ENCODE measurements around the gene IRF2BP2. TPM values are rescaled to one million over a fixed set of nuclear protein-coding genes. Genes with fewer than 3 reads are reported as not detected.

Gene IRF2BP2
- total RNA-seq, 1 donor from 2014 or later = 158 TPM

DNA sequence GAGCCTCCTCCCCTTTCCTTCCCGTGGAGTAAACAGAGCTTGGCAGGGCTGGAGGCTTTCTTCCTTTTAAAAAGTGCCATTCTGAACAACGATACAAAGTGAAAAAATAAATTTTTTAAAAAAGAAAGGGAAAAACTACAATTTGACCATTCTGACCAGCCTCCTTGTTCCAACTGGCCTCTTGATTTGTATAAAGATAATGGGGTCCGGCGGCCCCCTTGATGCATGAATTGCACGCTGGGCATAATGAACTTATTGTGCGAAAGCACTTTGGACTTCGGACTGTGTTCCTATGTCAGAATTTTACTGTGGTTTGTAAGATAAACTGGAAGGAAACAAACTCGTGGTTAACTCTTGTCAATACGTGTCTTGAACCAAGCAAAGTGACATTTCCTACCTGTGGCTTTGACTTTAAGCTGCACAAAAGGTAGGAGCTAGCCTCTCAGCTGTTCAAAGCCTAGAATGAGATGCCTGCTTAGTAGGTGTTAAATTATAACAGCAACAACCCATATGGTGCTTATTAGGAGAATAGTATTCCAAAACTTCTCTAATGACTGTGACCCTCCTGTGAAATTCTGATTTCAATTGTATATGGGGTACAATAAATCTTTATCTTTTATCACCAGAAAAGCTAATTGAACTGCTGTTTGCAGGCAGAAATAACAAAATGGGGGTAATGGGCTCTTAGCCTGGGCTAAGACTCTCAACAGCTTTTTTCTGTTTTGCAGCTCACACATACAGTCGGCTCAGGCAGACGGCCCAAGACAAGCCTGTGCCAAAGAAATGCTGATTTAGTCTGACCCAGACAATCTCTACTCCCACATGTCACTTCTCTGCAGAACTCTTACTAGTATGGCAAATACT, 9.3 kb downstream of the IRF2BP2 start:
- Mint-ChIP-seq H3K27me3 (ENCODE audit: unreplicated experiment) (peaks cover under 1% of the 10 kb centered on the region), H3K4me1 (ENCODE audit: unreplicated experiment) (peaks cover 44% of the 10 kb centered on the region), H3K36me3 (ENCODE audit: low read depth, unreplicated experiment) (peaks cover 24% of the 10 kb centered on the region), H3K9me3 (ENCODE audit: unreplicated experiment) (peaks cover 3% of the 10 kb centered on the region), H3K27ac (ENCODE audit: unreplicated experiment) (peak overlapping the region; percentile 75), H3K4me3 (ENCODE audit: unreplicated experiment) (peak overlapping the region; percentile 65)
- TF ChIP-seq, protein P1, sequence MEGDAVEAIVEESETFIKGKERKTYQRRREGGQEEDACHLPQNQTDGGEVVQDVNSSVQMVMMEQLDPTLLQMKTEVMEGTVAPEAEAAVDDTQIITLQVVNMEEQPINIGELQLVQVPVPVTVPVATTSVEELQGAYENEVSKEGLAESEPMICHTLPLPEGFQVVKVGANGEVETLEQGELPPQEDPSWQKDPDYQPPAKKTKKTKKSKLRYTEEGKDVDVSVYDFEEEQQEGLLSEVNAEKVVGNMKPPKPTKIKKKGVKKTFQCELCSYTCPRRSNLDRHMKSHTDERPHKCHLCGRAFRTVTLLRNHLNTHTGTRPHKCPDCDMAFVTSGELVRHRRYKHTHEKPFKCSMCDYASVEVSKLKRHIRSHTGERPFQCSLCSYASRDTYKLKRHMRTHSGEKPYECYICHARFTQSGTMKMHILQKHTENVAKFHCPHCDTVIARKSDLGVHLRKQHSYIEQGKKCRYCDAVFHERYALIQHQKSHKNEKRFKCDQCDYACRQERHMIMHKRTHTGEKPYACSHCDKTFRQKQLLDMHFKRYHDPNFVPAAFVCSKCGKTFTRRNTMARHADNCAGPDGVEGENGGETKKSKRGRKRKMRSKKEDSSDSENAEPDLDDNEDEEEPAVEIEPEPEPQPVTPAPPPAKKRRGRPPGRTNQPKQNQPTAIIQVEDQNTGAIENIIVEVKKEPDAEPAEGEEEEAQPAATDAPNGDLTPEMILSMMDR (IDR thresholded peaks at IDR 0.05; ENCODE audit: unreplicated experiment) = no peak
- no peak for DNase-seq (ENCODE audit: low spot score)

DNA sequence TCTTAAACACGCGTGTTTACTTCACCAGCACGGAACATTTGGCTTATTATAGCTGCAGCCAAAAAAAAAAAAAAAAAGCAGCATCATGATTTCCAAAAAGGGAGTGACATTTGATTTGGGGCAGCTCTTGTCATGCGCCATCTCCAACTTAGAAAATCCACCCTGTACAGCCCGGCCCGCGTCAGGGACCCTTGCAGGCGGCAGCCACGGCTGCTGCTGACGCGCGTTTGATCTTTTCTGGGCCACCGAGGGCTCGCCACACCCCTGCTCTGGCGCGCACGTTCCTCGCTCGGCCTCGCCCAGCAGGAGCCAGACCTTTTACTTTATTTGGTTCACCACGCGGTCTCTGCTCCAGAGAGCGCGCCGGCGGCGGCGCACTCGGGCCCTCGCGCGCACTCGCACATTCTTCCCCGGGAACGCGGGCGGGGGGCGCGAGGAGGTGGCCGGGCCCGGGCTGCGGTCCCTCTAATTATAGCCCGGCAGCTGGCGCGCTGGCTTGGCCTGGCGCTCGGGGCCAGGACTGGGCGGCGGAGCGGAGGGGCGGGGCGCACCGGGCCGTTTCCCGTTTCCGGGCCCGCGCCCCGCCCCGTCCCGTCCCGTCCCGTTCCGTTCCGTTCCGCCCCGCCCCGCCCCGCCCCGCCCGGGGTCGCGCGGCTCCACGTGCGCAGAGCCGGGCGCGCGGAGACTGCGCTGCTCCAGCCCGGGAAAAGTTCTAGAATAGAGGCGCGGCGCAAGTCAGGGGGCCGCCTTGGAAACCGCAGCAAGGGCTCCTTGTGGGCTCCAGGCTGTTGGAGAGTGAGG, 10.2 kb downstream of the IRF2BP2 start:
- DNase-seq (ENCODE audit: low spot score) = peak; percentile 84
- peaks cover 42% of the 10 kb centered on the region for H3K4me1 Mint-ChIP-seq (ENCODE audit: unreplicated experiment)

GRCh38 chr1:234598974-234599616, 10.9 kb downstream of the IRF2BP2 start:
- Mint-ChIP-seq H3K4me3 (ENCODE audit: unreplicated experiment) (peak overlapping the region; percentile 80), H3K36me3 (ENCODE audit: low read depth, unreplicated experiment) (peaks cover 20% of the 10 kb centered on the region), H3K27me3 (ENCODE audit: unreplicated experiment) (peaks cover 6% of the 10 kb centered on the region), H3K9me3 (ENCODE audit: unreplicated experiment) (peaks cover 11% of the 10 kb centered on the region), H3K27ac (ENCODE audit: unreplicated experiment) (peak overlapping the region; percentile 57), H3K4me1 (ENCODE audit: unreplicated experiment) (peaks cover 43% of the 10 kb centered on the region)
- TF ChIP-seq, protein P1 (IDR thresholded peaks at IDR 0.05; ENCODE audit: unreplicated experiment) = no peak
- no peak for DNase-seq (ENCODE audit: low spot score)

More for the DNA sequence above, 10.2 kb downstream of the IRF2BP2 start:
- Mint-ChIP-seq H3K9me3 (ENCODE audit: unreplicated experiment) (peaks cover 6% of the 10 kb centered on the region), H3K36me3 (ENCODE audit: low read depth, unreplicated experiment) (peaks cover 19% of the 10 kb centered on the region), H3K27me3 (ENCODE audit: unreplicated experiment) (peaks cover 5% of the 10 kb centered on the region), H3K27ac (ENCODE audit: unreplicated experiment) (peak overlapping the region; percentile 70), H3K4me3 (ENCODE audit: unreplicated experiment) (peak overlapping the region; percentile 80)
- TF ChIP-seq, protein P1 (IDR thresholded peaks at IDR 0.05; ENCODE audit: unreplicated experiment) = no peak

- no peak for DNase-seq (ENCODE audit: low spot score)
Measured at GRCh38 chr1:234597894-234598293, 12.1 kb downstream of the IRF2BP2 start.

More at GRCh38 chr1:234597894-234598293, 12.1 kb downstream of the IRF2BP2 start:
- Mint-ChIP-seq H3K27me3 (ENCODE audit: unreplicated experiment) (peaks cover 6% of the 10 kb centered on the region), H3K4me1 (ENCODE audit: unreplicated experiment) (peaks cover 37% of the 10 kb centered on the region), H3K4me3 (ENCODE audit: unreplicated experiment) (no peak overlapping the region), H3K27ac (ENCODE audit: unreplicated experiment) (no peak overlapping the region), H3K36me3 (ENCODE audit: low read depth, unreplicated experiment) (peaks cover 18% of the 10 kb centered on the region), H3K9me3 (ENCODE audit: unreplicated experiment) (peaks cover 11% of the 10 kb centered on the region)
- TF ChIP-seq, protein P1 (IDR thresholded peaks at IDR 0.05; ENCODE audit: unreplicated experiment) = peak; percentile 9

All from endothelial cell (in vitro differentiated cells).